Measurements from ENCODE around the gene ANGPTL2. TPM values are rescaled to one million over a fixed set of nuclear protein-coding genes. Genes with fewer than 3 reads are reported as not detected.
A peak's percentile ranks its signal among the peaks of the same experiment; 100 is the strongest.

The ANGPTL2 gene
- total RNA-seq, 1 donor from 2014 or later = 20.6 TPM

GRCh38 chr9:127081250-127082185, 40.9 kb downstream of the ANGPTL2 start:
- Mint-ChIP-seq H3K27ac (no peak overlapping the region), H3K36me3 (peaks cover under 1% of the 10 kb centered on the region), H3K4me3 (no peak overlapping the region), H3K4me1 (ENCODE audit: unreplicated experiment) (peaks cover 16% of the 10 kb centered on the region), H3K9me3 (no peaks in the 10 kb centered on the region), H3K27me3 (no peaks in the 10 kb centered on the region)
- DNase-seq (ENCODE audit: extremely low spot score, unreplicated experiment) = peak; percentile 65
- TF ChIP-seq CTCF (conservative IDR thresholded peaks at IDR 0.05) = no peak

GRCh38 chr9:127079446-127080140, 42.8 kb downstream of the ANGPTL2 start:
- no peak overlapping the region for H3K4me3 Mint-ChIP-seq
- no peaks in the 10 kb centered on the region for H3K27me3 Mint-ChIP-seq
- peak; percentile 27 for DNase-seq (ENCODE audit: extremely low spot score, unreplicated experiment)
- H3K27ac Mint-ChIP-seq = no peak overlapping the region
- no peak for TF ChIP-seq CTCF (conservative IDR thresholded peaks at IDR 0.05)
- no peaks in the 10 kb centered on the region for H3K36me3 Mint-ChIP-seq
- peaks cover 32% of the 10 kb centered on the region for H3K4me1 Mint-ChIP-seq (ENCODE audit: unreplicated experiment)
- no peaks in the 10 kb centered on the region for H3K9me3 Mint-ChIP-seq

- H3K27ac Mint-ChIP-seq = no peak overlapping the region
- H3K9me3 Mint-ChIP-seq = no peaks in the 10 kb centered on the region
- H3K4me3 Mint-ChIP-seq = no peak overlapping the region
- no peaks in the 10 kb centered on the region for H3K36me3 Mint-ChIP-seq
- DNase-seq (ENCODE audit: extremely low spot score, unreplicated experiment) = peak; percentile 4
- H3K4me1 Mint-ChIP-seq (ENCODE audit: unreplicated experiment) = peaks cover 33% of the 10 kb centered on the region
- no peaks in the 10 kb centered on the region for H3K27me3 Mint-ChIP-seq
- TF ChIP-seq CTCF (conservative IDR thresholded peaks at IDR 0.05) = no peak
Observed at GRCh38 chr9:127078988-127079387, 43.4 kb downstream of the ANGPTL2 start.

- DNase-seq (ENCODE audit: extremely low spot score, unreplicated experiment) = peak; percentile 7
- H3K36me3 Mint-ChIP-seq = no peaks in the 10 kb centered on the region
- H3K27me3 Mint-ChIP-seq = no peaks in the 10 kb centered on the region
- peaks cover 33% of the 10 kb centered on the region for H3K4me1 Mint-ChIP-seq (ENCODE audit: unreplicated experiment)
- H3K27ac Mint-ChIP-seq = no peak overlapping the region
- no peak overlapping the region for H3K4me3 Mint-ChIP-seq
- no peak for TF ChIP-seq CTCF (conservative IDR thresholded peaks at IDR 0.05)
- no peaks in the 10 kb centered on the region for H3K9me3 Mint-ChIP-seq
Observed at GRCh38 chr9:127078336-127078735, 44.1 kb downstream of the ANGPTL2 start.

- H3K36me3 Mint-ChIP-seq = no peaks in the 10 kb centered on the region
- peak; percentile 48 for DNase-seq (ENCODE audit: extremely low spot score, unreplicated experiment)
- no peak overlapping the region for H3K4me3 Mint-ChIP-seq
- no peak overlapping the region for H3K27ac Mint-ChIP-seq
- peaks cover 33% of the 10 kb centered on the region for H3K4me1 Mint-ChIP-seq (ENCODE audit: unreplicated experiment)
- no peaks in the 10 kb centered on the region for H3K27me3 Mint-ChIP-seq
- TF ChIP-seq CTCF (conservative IDR thresholded peaks at IDR 0.05) = no peak
- no peaks in the 10 kb centered on the region for H3K9me3 Mint-ChIP-seq
Observed at GRCh38 chr9:127077644-127077946, 44.8 kb downstream of the ANGPTL2 start.
